Heart left ventricle (tissue), 13 donors: ENCODE data around the gene CEND1.

Experiments used
- CTCF ChIP-seq, 12 donors: fragments of 200-600 bp; sonication (generic) in 4 of 12; IDR thresholded peaks; one replicate each; pipeline versions ENCODE4 v1.5.0 to v1.8.0; 2018 to 2022; ENCODE audit warnings: antibody characterized with exemption in 12 of 12, mild to moderate bottlenecking in 5 of 12
- POLR2A ChIP-seq, 2 donors: fragments of 450-650 bp; IDR thresholded peaks; one replicate each; pipeline ENCODE4 v1.6.1; 2017; ENCODE audit warnings: antibody characterized with exemption in 2 of 2, mild to moderate bottlenecking in 2 of 2, moderate library complexity in 2 of 2
- donor health status: ischemic (EF 13 %, LVEDD 7.1; RV severe dilation, severe dysfunction).
- donor health status: DM: no; HTN: yes; CAD: no.
- donor health status: DM: no; HTN: no; CAD: no.
- donor health status: ischemic (EF 25% LVEDD 6.9; RV normal size, moderate dysfunction).
- donor health status: ischemic (EF 25% LVEDD 5.7; RV mildly dilated, moderate dysfunction).
- donor health status: ischemic (EF 35%, LVEDD 5.7; RV mildly dilated, moderate dysfunction).
- donor health status: nonischemic (EF 11% LVEDD 7.7; RV severe dilation, severe dysfunction).
- donor health status: DM: yes; HTN: yes; CAD: no.
- donor health status: PGD.
- donor health status: ischemic (EF 29% LVEDD 5.4; RV normal size, mild dysfunction).
- donor health status: nonischemic (EF 23%, LVEDD 6.1; RV moderate dilation, normal function).

GRCh38 chr11:838441-839279, 48.8 kb upstream of the CEND1 start:
- peak in 5 of 12 donors; percentile 8 to 33 (median 14) for TF ChIP-seq CTCF (IDR thresholded peaks at IDR 0.05)
- no peak for TF ChIP-seq POLR2A (IDR thresholded peaks at IDR 0.05)
